Endothelial cell of coronary artery (primary cell): ENCODE measurements around the gene OR7E24. TPM values are rescaled to one million over a fixed set of nuclear protein-coding genes. Genes with fewer than 3 reads are reported as not detected.

Experiments used
- total RNA-seq: library from RNA; depleted of rRNA; stranded (reverse); fragments of >200 nt; gene quantifications from 2 replicates; pipeline ENCODE4 v1.2.3, GENCODE V29; 2014

Gene OR7E24
- not detected in 2 replicates for total RNA-seq

GRCh38 chr19:9250630-9251029, at the start of gene OR7E24:
TSS of gene OR7E24 (plus strand) at chr19:9250930. CDS start at chr19:9251044, 114 bp downstream.

GRCh38 chr19:9219489-9219888, 31.2 kb upstream of the OR7E24 start, which contains the start of gene OR7D4:
TSS of gene OR7D4 (minus strand) at chr19:9219589. CDS start at chr19:9214837, 4,752 bp downstream.

Other genes starting within 250 kb of the OR7E24 start
- under 0.01 TPM in 1 of 2 replicates, not detected in the other for gene MUC16, start 240.5 kb upstream of the OR7E24 start, total RNA-seq
- gene OR1M1, start 163.9 kb upstream of the OR7E24 start, total RNA-seq = not detected in 2 replicates
- gene OR7G2, start 143.5 kb upstream of the OR7E24 start, total RNA-seq = not detected in 2 replicates
- gene OR7G1, start 135.2 kb upstream of the OR7E24 start, total RNA-seq = not detected in 2 replicates
- gene OR7G3, start 124.0 kb upstream of the OR7E24 start, total RNA-seq = not detected in 2 replicates
- 12.8 and 17.0 TPM in 2 replicates for gene ZNF317, start 110.5 kb upstream of the OR7E24 start, total RNA-seq
- gene OR7D2, start 72.0 kb upstream of the OR7E24 start, total RNA-seq = not detected in 2 replicates
- not detected in 2 replicates for gene OR7D4, start 31.3 kb upstream of the OR7E24 start, total RNA-seq
- 3.1 and 10.3 TPM in 2 replicates for gene ZNF699, start 58.9 kb downstream of the OR7E24 start, total RNA-seq
- 11.1 and 14.1 TPM in 2 replicates for gene ZNF559, start 73.2 kb downstream of the OR7E24 start, total RNA-seq
- gene ZNF177, start 112.1 kb downstream of the OR7E24 start, total RNA-seq = 0.72 and 1.2 TPM in 2 replicates
- 8.3 and 8.7 TPM in 2 replicates for gene ZNF266, start 184.6 kb downstream of the OR7E24 start, total RNA-seq
- under 0.01 and 0.47 TPM in 2 replicates for gene ZNF560, start 247.7 kb downstream of the OR7E24 start, total RNA-seq